GM18498 (cell line): ENCODE results near the gene TTC28.
"Not testable (repeated sequence)": the region's sequence is repeated elsewhere in the genome, so short reads cannot be mapped to it uniquely, and the experiment has no call there.

Source experiments
- ATAC-seq: cut with Tn5 transposase; IDR thresholded peaks from one replicate; pipeline ENCODE4 v1.9.1; 2021; ENCODE audit warnings: mild to moderate bottlenecking, moderate library complexity; ENCODE audit not compliant: unreplicated experiment

Gene TTC28

DNA sequence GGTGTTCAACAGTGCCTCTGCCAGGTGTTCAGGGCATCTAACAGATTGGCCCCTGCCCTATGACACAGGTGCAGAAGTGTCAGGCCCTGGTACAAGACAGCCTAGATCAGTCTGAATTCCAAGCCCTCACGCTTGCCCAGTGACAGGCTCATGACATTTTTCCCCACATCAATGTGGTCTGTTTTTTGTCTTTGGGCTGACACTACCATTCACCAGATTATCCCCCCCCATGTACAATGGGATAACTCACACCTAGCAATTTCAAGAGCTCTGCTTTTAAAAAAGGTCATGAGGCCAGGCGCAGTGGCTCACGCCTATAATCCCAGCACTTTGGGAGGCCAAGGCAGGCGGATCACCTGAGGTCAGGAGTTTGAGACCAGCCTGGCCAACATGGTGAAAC is 605.1 kb downstream of the TTC28 start:
- ATAC-seq, result no peak

DNA sequence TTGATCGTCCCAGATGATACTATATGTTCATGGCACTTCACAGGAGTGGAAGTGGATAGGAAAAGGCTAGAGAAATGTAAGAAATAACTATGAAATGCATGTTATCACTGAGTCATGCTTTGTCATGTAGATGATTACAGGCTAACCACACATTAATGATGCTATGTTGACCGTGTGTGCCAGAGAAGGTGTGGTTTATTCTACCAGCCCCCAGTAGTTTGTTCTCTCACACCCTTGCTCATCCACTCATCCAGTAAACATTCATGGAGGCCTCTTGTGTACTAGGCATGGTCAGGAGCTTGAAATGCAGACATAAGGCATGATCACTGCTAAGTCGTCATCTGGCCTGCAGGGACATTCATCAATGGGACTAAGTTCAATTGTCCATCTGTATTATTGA is 607.6 kb downstream of the TTC28 start:
- no peak for ATAC-seq

DNA sequence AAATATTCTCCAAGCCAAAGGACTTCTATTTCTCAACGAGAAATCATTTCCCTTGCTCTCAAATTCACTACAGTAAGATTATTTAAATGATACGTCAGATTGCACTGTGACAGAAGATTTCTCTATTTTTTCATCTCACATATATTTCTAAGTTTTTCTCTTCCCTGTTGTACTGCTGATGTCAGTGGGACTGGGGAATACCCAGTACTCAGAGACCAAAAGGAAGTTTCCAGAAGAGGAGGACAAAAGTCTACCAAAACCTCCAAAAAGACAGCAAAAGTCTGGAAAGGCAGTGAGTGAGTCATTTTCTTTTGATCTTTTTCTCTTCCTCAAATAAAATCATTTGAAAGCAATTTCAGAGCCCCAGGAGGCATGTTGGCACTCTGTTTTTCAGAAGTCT is 610.8 kb downstream of the TTC28 start:
- ATAC-seq, result no peak

DNA sequence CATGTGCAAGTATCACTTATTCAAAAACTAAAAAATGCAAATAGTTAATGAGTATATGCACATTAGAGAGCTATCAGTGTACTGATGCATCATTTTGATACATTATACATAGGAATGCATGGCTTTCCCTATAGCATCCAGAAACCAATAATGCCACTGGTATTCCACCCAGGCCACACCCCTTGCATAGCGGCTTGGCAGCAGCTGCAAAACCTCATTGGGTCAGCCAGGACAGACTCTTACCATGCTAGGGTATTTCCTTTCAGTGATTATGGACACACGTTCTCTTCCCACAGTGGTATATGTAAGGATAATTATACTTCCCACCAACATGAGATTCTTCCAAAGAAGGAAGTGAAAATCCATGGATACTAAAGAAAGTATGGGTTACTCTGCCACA is 614.7 kb downstream of the TTC28 start:
- no peak for ATAC-seq

DNA sequence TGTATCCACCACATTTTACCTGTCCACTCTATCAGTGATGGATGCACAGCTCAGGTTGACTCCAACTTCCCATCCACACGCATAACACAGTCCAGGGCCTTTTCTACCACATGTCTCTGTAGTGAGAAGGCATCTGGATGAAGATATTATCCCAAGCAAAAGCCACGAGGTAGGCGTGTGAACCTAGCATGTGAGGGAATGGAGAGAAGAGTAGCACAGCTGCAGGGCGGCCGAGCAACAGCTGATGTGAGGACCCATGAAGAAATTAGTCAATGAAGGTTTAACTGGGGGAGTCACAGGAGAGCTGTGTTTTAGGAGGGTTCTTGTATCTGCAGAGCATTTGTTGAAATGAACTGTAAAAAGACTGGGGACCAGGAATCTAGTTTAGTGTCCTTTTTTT is 616.0 kb downstream of the TTC28 start:
- no peak for ATAC-seq

DNA sequence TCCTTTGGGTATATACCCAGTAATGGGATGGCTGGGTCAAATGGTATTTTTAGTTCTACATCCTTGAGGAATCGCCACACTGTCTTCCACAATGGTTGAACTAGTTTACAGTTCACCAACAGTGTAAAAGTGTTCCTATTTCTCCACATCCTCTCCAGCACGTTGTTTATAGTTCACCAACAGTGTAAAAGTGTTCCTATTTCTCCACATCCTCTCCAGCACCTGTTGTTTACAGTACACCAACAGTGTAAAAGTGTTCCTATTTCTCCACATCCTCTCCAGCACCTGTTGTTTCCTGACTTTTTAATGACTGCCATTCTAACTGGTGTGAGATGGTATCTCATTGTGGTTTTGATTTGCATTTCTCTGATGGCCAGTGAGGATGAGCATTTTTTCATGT is 619.0 kb downstream of the TTC28 start:
- ATAC-seq, result not testable (repeated sequence)

DNA sequence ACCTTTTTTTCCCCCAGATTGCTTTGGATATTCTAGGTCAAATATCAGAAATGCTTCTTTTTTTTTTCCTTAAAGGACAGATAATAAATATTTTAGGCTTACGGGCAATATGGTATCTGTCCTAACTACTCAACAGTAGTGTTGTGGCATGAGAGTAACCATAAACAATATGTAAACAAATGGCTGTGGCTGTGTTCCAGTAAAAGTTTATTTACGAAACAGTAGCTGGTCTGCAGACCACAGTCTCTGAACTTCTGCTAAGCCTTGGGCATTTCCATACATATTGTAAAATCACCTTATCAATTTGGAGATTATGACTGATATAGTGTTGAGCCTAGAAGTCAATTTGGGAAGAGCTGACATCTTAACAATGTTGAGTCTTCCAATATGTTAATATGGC is 621.6 kb downstream of the TTC28 start:
- no peak for ATAC-seq

DNA sequence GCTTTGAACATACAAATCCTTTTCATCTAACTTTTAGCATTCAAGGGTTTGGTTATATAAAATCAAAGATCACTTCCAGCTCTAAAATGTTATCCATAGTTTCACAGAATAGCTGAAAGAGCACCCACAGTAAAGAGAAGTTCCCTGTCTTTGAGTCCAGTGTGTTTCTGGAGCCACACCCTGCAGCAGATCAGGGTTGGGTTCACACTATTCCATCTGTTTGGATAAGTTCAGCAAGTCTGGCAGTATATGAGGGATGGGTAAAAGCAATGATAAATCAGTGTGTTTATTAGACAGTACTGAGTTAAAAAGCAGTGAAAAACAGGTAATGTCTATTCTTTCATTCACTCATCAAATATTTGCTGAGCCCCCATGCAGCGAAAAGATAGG is 624.8 kb downstream of the TTC28 start:
- no peak for ATAC-seq

DNA sequence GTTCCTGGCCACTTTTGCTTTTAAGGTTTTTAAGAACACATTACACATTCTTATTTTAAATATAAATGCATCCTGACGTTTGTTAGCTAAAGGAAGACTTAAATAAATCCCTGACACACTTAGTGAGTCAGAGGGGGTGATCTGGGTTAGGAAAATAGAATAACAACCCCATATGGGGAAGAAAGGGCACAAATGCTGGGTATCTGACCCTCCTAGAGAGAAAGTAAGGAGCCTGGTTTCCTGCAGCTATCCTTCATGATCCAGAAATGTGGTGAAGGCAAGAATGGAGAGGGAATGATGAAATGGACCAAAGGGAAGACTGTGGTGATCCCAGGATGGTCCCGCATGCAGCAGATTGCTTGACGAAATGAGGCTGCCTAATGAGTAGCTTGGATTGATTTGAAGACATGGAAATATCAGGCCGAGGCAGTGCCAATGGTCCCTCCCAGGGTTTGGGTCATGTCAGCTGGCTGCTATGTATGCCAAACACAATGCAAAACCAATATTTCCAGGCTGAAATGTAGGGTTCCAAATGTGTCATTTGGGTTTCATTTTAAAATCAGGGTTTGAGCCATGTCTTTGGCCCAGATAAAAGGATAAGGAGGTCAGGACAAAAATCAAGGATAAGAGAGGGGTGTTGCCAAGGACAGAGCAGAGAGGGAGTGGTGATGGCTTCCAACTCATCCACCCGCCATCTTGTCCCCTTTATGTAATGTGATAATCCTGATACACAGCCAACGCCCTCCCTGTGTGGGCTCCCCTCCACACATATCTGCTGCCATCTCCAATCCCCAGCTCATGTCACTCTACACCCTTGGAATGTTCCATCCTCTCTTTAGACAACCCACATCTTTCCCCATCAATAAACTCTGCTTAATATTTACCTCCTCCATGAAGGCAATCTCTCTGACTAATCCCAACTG is 625.5 kb downstream of the TTC28 start:
- ATAC-seq, result no peak

DNA sequence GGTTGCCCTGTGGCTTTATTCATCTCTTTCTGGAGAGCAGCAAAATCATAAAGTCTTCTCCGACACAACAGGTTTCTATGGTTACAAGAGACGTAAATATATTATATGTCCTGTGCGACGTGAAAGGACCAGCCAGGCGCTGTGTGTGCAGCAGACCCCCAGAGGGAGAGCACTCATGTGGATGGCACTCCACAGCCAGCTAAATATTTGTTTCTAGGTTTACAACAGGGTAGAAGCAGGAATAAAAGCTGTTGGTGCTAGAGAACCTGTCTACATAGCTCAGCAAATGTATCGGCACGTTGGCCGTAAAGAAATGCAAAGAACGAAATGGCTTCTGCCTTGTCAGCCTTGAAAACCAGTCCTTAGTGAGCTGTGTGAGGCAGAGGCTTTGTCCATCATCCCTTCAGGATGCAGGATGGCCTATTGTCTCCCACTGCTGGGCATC is 626.8 kb downstream of the TTC28 start:
- no peak for ATAC-seq

DNA sequence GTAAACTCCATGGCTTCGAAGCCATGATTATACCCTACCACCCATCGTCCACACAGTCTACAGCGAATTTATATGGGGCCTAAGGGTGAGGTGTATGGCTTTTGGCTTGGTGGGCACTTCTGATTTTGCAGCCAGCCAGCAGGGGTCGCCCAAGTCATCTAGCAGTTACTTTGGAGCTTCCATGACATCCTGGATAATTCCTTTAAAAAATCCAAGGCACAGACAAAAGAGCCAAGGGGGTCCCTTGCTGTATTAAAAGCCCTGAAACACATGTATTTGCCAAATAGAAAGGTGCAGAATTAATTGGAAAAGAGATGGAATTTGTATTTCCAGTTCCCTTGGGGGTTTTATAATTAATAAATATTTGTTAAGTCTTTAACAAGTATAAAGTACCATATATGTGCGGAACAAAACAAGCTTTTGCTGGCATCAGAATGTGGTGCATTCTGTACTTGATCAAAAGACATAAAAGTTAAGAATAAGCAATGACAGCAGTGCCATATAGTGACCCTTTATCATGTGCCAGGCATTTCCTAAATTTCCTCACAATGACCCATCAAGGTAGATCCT is 627.8 kb downstream of the TTC28 start:
- no peak for ATAC-seq

DNA sequence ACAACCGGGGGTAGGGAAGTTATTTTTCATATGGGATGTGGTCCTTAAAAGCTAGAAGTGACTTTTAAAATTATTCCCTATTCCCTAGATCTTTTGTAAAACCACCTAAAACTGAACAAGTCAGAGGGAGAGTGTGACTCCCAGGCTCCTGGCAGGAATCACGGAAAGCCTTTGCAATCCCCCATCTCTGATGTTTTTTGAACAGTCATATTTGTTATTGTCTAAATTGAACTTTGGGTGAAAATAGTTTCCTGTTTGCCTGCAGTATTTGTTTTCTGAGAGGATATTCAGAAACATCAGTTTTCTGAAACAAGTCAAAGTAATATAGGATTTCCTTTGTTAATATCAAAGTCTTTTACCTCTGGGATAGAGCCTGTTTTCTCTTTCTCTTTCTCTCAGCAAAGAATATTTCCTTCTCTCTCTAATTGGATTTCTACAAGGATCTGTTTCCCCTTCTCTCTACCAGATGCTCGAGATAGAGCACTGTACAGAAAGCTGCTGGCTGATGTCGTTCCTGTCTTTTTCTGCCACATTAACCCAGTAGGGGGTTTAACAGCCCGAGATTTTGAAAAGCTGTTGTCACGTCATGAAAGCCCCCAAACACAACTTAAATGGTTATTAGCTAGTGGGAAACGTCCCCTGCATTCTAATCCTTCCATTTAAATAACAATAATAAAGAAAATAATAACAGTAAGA is 628.4 kb downstream of the TTC28 start:
- ATAC-seq, result no peak

DNA sequence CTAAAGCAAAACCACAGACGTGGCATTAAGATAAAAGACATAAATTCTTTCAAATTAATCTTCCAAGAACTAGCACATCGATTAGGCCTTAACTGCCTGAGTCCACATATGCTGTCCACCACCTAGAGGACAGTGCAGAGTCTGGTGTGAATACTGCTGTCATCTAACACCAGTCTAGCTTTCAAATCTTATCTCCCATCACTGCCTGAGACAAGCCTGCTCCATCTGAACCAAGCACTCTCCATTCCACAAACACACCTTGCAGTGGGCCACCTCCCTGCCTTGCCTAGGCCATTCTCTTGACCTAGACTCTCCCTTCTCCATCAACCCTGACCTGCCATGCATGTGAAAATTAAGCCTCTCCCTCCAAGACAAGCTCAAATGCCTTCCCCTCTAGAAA is 631.1 kb downstream of the TTC28 start:
- ATAC-seq, result no peak

DNA sequence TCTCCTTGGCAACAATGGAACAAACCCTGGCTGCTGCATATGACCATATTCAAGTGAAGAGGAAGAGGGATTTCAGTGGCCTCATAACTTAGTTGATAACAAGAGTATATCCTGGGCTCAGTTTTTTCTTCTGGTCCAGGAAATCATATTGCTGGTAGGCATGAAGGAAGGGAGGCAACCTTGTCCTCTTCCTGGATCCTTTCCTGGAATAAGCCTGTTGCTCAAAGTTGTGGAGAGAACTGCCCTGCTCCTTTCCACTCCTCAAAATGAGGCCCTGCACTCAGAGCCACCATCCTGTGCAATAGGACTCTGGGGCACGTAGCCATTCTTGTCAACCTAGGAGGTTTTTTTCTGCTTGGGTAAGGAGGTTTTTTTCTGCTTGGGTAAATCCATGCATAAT is 631.9 kb downstream of the TTC28 start:
- no peak for ATAC-seq

DNA sequence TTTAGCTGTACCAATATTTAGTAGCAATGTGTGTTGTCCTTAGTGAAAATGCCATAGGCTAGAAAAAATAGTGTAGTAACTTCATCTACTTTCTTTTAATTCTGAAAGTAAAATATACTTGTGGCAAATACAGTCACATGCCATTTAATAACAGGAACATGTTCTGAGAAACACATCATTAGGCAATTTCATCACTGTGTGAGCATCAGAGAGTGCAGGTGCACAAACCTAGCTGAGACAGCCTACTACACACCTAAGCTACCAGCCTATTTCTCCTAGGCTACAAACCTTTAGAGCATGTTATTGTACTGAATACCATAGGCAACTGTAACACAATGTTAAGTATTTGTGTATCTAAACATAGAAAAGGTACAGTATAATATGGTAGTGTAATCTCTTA is 633.5 kb downstream of the TTC28 start:
- ATAC-seq, result no peak

DNA sequence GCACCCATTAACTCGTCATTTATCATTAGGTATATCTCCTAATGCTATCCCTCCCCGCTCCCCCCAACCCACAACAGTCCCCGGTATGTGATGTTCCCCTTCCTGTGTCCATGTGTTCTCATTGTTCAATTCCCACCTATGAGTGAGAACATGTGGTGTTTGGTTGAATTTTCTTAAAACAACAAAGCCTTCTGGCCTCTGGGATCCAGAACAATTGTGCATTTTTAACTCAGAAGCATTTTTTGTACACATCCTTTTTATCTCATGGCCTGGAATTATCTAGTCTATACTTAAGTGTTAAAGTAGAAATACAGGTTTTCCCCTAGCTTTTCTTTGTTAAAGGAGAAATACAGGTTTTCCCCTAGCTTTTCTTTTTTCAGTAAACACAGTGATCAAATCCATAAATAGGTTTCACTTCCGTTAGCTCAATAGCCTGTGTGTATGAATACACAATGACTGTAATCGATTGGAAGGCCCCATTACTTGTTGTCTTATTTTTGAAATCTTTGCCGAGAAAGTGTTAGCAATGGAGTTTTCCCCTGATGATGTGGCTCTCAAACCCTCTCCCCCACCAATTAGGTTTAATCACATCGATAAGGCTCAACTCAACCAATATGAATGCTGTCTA is 635.0 kb downstream of the TTC28 start:
- no peak for ATAC-seq

DNA sequence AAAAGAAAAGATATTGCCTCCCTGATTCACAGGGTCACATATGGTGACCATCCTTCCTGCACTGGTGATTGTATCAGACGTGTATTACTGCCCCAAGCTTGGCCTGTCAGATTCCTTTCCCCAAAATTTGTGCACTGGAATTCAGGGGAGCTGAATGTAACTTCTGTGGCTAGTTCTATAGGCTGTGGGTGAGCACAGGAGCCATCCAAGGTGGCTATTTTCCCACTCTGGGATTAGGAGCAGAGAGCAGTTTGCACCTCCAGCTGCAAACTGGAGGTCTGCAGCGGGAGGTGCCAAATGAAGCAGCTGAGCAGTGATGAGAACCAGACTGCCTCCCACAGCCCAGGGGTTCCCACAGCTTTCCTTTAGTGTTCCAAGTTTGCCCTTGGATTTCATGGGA is 636.4 kb downstream of the TTC28 start:
- no peak for ATAC-seq

DNA sequence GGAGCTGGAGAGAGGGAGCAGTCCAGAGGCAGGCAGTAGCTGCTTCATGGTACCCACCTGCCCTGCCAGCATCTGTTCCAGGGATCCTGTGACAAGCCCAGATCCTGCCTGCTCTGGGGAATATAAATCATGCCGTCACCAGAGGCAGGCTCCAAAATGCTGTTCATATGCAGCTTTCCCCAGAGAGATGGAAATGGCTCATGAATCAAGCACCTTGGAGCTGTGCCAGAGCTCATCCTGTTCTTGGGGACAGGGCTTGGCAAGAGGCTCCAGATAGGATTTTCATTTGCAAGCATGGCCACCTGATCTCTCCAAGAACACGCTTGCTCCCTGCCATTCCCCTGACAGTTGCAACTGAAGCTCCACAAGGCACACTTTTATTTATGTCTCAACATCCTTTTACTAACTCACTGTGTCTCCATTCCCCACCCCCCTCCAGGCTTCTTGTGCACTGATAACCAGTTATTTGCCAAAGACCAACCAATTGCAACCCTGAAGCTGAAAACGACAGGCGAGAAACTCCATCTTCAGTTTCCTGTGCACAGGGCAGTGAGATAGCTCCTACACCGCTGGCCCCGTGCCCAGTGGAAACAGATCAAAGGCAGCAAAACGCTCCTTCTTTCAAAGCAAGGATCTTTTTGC is 644.8 kb downstream of the TTC28 start:
- no peak for ATAC-seq

DNA sequence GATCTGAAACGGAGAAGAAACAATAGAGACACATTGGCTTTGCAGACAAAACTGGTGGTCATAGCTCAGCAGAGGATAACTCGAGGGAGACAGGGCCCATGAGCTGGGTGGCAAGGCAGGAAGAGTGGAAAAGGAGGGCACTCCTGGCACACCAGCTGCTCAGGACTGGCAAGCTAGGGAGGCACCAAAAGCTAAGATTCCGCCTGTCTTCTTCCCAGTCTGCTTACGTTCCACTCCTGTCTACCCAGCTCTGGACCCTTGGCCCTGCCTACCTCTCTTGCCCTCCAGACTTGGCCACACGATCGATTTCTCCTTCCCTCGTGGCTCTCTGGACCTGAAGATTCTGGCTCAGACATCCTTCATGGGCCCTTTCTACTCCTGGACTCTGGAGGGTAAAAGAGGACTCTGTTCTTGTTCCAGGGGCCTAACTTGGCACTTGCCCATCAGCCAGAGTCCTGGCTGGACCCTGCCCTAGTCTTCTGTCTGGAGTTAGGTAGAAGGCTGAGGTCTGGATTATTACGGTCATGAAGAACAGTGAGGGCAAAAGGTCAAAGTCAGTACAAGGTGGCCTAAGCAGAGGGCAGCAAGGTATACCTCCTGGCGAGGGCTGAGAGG is 645.4 kb downstream of the TTC28 start:
- no peak for ATAC-seq

DNA sequence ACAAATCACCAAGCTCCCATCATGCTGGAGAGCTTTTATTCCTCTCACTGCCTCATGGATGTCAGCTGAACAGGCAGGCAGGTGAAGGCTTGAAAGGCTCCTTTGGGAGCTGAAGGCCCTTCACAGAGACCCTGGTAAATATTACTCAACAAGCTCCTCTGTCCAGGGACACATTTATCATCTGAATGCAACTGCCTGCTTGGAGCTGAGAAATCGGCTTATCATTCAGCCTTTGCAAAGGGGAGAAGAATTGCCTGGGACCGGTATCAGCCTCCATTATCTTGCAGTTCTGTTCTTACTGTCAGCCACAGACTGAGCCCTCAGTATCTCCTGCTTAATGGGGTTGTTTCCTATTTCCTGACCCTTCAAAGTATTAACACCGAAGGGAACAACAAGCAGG is 646.8 kb downstream of the TTC28 start:
- ATAC-seq, result no peak
